Measurements from ENCODE around the gene ACTR2. TPM values are rescaled to one million over a fixed set of nuclear protein-coding genes. Genes with fewer than 3 reads are reported as not detected.

Gene ACTR2
- total RNA-seq (2011; cell fraction: chromatin; rRNA removed; ENCODE audit: low replicate concordance): 19.1 and 38.4 TPM in 2 replicates
- 12.6 and 16.7 TPM in 2 replicates for total RNA-seq (2011; cell fraction: nucleolus; rRNA removed)
- 26.9 and 40.4 TPM in 2 replicates for total RNA-seq (2011; cell fraction: nucleoplasm; rRNA removed)
- total RNA-seq (2014; rRNA removed) (56.3 and 65.8 TPM in 2 replicates), total RNA-seq (2014; rRNA removed; fragmentation: Illumina TruSeq; extraction: Trizol) (98.5 and 124 TPM in 2 replicates), total RNA-seq (2015; rRNA removed; fragmentation: Illumina TruSeq; extraction: Trizol) (96.3 and 108 TPM in 2 replicates), total RNA-seq (2021) (215 and 239 TPM in 2 replicates), polyA plus RNA-seq (2011; rRNA removed) (127 and 179 TPM in 2 replicates), polyA plus RNA-seq (2014; fragmentation: Illumina TruSeq; extraction: Trizol) (183 and 192 TPM in 2 replicates), polyA plus RNA-seq (2014; fragmentation: Nextera tagmentation; extraction: Ambion mirVana) (10 to 100 TPM; 47.3 to 57.3 TPM), polyA plus RNA-seq (2014; rRNA removed) (118 and 122 TPM in 2 replicates), polyA minus RNA-seq (2011; rRNA and poly(A)+ RNA removed) (156 and 194 TPM in 2 replicates), Bru-seq, nascent RNA (percentile 94 among the genes with signal in this experiment), BruChase-seq, experiment 1, labeled RNA remaining after a 2-hour chase (percentile 95 among the genes with signal in this experiment), BruChase-seq, experiment 2, labeled RNA remaining after a 6-hour chase (percentile 95 among the genes with signal in this experiment)
- 27.6 and 80.2 TPM in 2 replicates for polyA plus RNA-seq (2011; cell fraction: cytosol; rRNA removed)
- polyA plus RNA-seq (2011; cell fraction: nucleus; rRNA removed): 12.3 and 25.4 TPM in 2 replicates
- polyA plus RNA-seq (2012): 219 and 224 TPM in 2 replicates
- polyA minus RNA-seq (2011; cell fraction: cytosol; rRNA and poly(A)+ RNA removed): 86.4 and 105 TPM in 2 replicates
- polyA minus RNA-seq (2011; cell fraction: nucleus; rRNA and poly(A)+ RNA removed): 7.8 and 20.1 TPM in 2 replicates
- long read RNA-seq, experiment 1, transcript ACTR2-201 (9 exons, 3,861 nt): major isoform, 204 of 274 reads
- long read RNA-seq, experiment 1, partial matches to known transcripts: 21 of 274 reads
- long read RNA-seq, experiment 1, other reads (novel, unspliced or antisense): 49 of 274 reads
- long read RNA-seq, experiment 2, transcript ACTR2-201 (9 exons, 3,861 nt): major isoform, 16 of 139 reads
- long read RNA-seq, experiment 2, partial matches to known transcripts: 4 of 139 reads
- long read RNA-seq, experiment 2, other reads (novel, unspliced or antisense): 119 of 139 reads
- long read RNA-seq, experiment 3, transcript ACTR2-201 (9 exons, 3,861 nt): major isoform, 30 of 36 reads
- long read RNA-seq, experiment 3, partial matches to known transcripts: 2 of 36 reads
- long read RNA-seq, experiment 3, other reads (novel, unspliced or antisense): 4 of 36 reads

DNA sequence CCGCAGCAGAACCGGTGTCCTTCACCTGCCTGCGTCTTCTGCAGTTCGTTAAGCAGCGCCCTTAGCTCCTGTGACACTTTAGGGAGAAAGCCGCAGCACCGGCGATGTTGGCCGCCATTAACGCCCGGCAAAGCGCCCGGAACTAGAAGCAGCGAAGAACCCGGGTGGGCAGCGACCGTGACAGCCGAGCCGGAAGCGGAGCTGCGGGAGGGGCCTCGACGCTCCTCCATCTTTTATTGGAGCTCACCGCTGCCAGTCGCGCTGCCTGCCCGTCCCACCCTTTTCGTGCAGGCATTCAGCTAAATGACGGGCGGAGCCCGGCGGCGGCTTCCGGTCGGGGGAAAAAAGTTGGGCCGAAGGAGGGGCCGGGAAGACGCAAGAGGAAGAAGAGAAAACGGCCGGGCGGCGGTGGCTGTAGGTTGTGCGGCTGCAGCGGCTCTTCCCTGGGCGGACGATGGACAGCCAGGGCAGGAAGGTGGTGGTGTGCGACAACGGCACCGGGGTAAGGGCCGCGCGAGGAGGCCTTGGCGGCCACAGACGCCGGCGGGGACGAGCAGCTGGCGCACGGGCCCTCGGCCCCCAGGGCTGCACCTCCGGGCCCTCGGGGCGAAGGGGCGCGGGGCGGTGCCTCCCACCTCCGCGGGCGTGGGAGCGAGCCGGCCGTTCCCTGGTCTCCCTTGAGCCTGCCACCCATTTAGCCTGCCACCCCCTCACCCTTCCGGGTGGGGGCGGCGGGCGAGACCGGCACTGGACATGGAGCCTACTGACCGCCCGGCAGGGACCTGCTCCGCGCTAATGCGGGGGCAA is at the start of gene ACTR2:
Gene ACTR2, plus strand, starts transcription at position 376 of the 807 bp plus-strand sequence. Its CDS starts 79 bp downstream, at position 455.
- H3K4me3 ChIP-seq: peak within 1 kb of the TSS; percentile 72
- DNase-seq (ENCODE audit: extremely low read depth in 1 of 4, low spot score in 3 of 4): peak; percentile 87 to 97 (median 92)
- H3K4me2 ChIP-seq (ENCODE audit: insufficient read depth, low read length): peak within 1 kb of the TSS; percentile 98
- peaks cover 13% of the 10 kb centered on the region; the same call in 2 of the 3 replicates for H3K36me3 ChIP-seq (ENCODE audit: control insufficient read depth, insufficient read depth, low read length)
- TSS peak; percentile 69 for BruUV-seq (replicated peaks)
- no peaks in the 10 kb centered on the region for H3K27me3 ChIP-seq (ENCODE audit: control insufficient read depth in 2 of 2, insufficient read depth in 2 of 2, low read length in 2 of 2)
- POLR2A ChIA-PET: interaction anchor here (0.6 to 2.1 kb wide), 18 partner anchors 10 to 1270 kb away, joined by 3 to 15 read pairs (median 4); partner anchors contain the start of genes CEP68, RAB1A and SPRED2
- peak within 1 kb of the TSS; percentile 87 for H2AFZ ChIP-seq (ENCODE audit: low read depth, low read length)
- H3K9ac ChIP-seq (ENCODE audit: insufficient read depth in 1 of 2, low read depth in 2 of 2, low read length in 2 of 2): peak within 1 kb of the TSS; percentile 93 to 99
- H3K27ac ChIP-seq (ENCODE audit: extremely low read depth, low read depth, low read length): peak within 1 kb of the TSS; percentile 90
- WGBS (ENCODE audit: insufficient coverage, low coverage, missing lambda C conversion rate): 2% methylated on average over 40 of the region's 82 CpGs
- intact Hi-C loops (cut with micrococcal nuclease): loop anchor here (2.0 kb wide), 2 partner anchors 97 to 171 kb away; partner anchors contain the start of genes CEP68 and RAB1A
- FAIRE-seq: peak; percentile 87
- in situ Hi-C loops (cut with MboI): no loop called here
- ATAC-seq: peak; percentile 88
- no peaks in the 10 kb centered on the region for H3K9me1 ChIP-seq (ENCODE audit: control insufficient read depth, insufficient read depth, low read length)
- CTCF ChIA-PET (ENCODE audit: low intra/inter-chr PET ratio): no interaction called here
- H3K79me2 ChIP-seq (ENCODE audit: control insufficient read depth, insufficient read depth, low read length): peaks cover 75% of the 10 kb centered on the region
- H3K4me1 ChIP-seq (replicated peaks in 1 of 2; ENCODE audit: control insufficient read depth in 2 of 2, insufficient read depth in 2 of 2, low read length in 2 of 2): peaks cover 9 to 12% of the 10 kb centered on the region in 2 experiments; a peak in 3 of 5 replicates
- H3K9me3 ChIP-seq (replicated peaks; ENCODE audit: control insufficient read depth, insufficient read depth, low read depth, low read length): no peaks in the 10 kb centered on the region
- no peaks in the 10 kb centered on the region for H4K20me1 ChIP-seq (replicated peaks; ENCODE audit: control insufficient read depth, insufficient read depth, low read length)
- TF ChIP-seq HEY1 (CRISPR knock-in tag; IDR thresholded peaks at IDR 0.05; ENCODE audit: borderline replicate concordance) (no peak), SRF (CRISPR knock-in tag; IDR thresholded peaks at IDR 0.05) (no peak; a peak in 1 of 4 replicates), HNRNPUL1 (IDR thresholded peaks at IDR 0.05; ENCODE audit: low read length) (no peak), ZNF57 (CRISPR knock-in tag; IDR thresholded peaks at IDR 0.05) (no peak), TAF9B (IDR thresholded peaks at IDR 0.05; ENCODE audit: partially characterized antibody) (peak; percentile 82), FOXM1 (IDR thresholded peaks at IDR 0.05; ENCODE audit: low read depth) (no peak), FOXM1 (CRISPR knock-in tag; IDR thresholded peaks at IDR 0.05; ENCODE audit: low read depth) (peak; percentile 75; the same call in 1 of the 2 replicates), NFYB (IDR thresholded peaks at IDR 0.05; ENCODE audit: extremely low read depth, insufficient read length) (peak; percentile 87)
- TF ChIP-seq, protein P1, sequence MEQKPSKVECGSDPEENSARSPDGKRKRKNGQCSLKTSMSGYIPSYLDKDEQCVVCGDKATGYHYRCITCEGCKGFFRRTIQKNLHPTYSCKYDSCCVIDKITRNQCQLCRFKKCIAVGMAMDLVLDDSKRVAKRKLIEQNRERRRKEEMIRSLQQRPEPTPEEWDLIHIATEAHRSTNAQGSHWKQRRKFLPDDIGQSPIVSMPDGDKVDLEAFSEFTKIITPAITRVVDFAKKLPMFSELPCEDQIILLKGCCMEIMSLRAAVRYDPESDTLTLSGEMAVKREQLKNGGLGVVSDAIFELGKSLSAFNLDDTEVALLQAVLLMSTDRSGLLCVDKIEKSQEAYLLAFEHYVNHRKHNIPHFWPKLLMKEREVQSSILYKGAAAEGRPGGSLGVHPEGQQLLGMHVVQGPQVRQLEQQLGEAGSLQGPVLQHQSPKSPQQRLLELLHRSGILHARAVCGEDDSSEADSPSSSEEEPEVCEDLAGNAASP (IDR thresholded peaks at IDR 0.05): no peak

All from K562 (cell line).